Endothelial cell of umbilical vein (primary cell): ENCODE results near the gene ST8SIA1.

Source experiments
- EZH2 ChIP-seq: IDR thresholded peaks from 2 replicates; pipeline ENCODE4 v1.6.1; 2012; ENCODE audit warnings: borderline replicate concordance, low read depth, mild to moderate bottlenecking, moderate library complexity, low read length, inconsistent platforms; ENCODE audit not compliant: severe bottlenecking
- MYC ChIP-seq: IDR thresholded peaks from one replicate; pipeline ENCODE4 v1.6.1; 2011; ENCODE audit warnings: mild to moderate bottlenecking, low read depth, low read length
- POLR2A ChIP-seq: IDR thresholded peaks from 2 replicates; pipeline ENCODE4 v1.6.1; 2012; ENCODE audit warnings: low read depth, mild to moderate bottlenecking, control low read depth, low read length
- POLR2AphosphoS5 ChIP-seq: IDR thresholded peaks from 2 replicates; pipeline ENCODE4 v1.6.1; 2012; ENCODE audit warnings: low read depth, mild to moderate bottlenecking, control low read depth, low read length, moderate library complexity; ENCODE audit not compliant: insufficient read depth
- TF ChIP-seq, protein P1 (sequence below), 2 donors: IDR thresholded peaks; 1 replicate in 1 of 2; 2 replicates in 1 of 2; pipeline ENCODE4 v1.5.1; 2011; ENCODE audit warnings: low read length in 2 of 2, mild to moderate bottlenecking in 2 of 2, moderate library complexity in 2 of 2, control low read depth in 1 of 2, inconsistent platforms in 1 of 2, low read depth in 1 of 2; ENCODE audit not compliant: insufficient read depth in 1 of 2; ENCODE audit errors: extremely low read depth in 1 of 2

DNA sequence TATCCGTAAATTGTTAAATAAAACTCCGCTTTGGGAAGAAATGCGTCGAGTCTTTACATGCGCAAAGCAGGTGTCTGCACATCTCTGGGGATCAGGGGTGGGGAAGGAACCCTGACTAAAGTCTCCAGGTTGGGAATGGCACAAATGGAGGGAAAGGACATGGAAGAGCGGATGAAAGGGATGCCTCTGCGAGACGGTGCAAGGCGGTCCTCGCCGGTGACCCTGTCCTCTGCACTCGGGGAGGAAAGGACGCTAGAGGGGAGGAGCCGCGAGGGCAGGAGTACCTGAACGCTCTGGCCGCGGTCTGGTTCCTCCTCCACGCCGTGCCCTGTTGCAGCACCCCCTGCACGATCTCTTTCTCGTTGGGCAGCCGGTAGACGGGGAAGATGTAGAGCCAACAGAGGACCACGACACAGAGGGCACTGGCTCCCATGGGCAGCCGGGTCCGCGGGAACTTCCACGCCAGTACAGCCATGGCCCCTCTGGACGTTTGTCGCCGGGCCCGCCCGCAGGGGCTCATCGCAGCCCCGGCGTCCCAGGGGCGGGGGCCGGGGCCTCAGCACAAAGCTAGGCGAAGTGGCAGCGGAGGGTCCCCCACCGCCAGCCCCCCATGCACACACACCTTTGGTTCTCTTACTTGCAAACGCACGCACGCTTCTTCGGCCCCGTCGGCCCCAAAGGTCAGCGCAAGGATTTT lies 646 bp downstream of the ST8SIA1 start:
- TF ChIP-seq POLR2AphosphoS5 (no peak), EZH2 (peak; percentile 98), POLR2A (no peak), MYC (no peak)
- TF ChIP-seq, protein P1, sequence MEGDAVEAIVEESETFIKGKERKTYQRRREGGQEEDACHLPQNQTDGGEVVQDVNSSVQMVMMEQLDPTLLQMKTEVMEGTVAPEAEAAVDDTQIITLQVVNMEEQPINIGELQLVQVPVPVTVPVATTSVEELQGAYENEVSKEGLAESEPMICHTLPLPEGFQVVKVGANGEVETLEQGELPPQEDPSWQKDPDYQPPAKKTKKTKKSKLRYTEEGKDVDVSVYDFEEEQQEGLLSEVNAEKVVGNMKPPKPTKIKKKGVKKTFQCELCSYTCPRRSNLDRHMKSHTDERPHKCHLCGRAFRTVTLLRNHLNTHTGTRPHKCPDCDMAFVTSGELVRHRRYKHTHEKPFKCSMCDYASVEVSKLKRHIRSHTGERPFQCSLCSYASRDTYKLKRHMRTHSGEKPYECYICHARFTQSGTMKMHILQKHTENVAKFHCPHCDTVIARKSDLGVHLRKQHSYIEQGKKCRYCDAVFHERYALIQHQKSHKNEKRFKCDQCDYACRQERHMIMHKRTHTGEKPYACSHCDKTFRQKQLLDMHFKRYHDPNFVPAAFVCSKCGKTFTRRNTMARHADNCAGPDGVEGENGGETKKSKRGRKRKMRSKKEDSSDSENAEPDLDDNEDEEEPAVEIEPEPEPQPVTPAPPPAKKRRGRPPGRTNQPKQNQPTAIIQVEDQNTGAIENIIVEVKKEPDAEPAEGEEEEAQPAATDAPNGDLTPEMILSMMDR (IDR thresholded peaks at IDR 0.05; ENCODE audit: extremely low read depth in 1 of 2, insufficient read depth in 1 of 2, low read depth in 1 of 2, low read length in 2 of 2) = no peak
